NCI-H2081 (cell line): ENCODE results near the gene TTLL11.

Source experiments
- DNase-seq, 2 experiments: peaks; one replicate each; lab custom pipeline; 2025; lab: John Stamatoyannopoulos, UW

TTLL11 gene

GRCh38 chr9:121974421-121974820, 118.7 kb downstream of the TTLL11 start:
- no peak for DNase-seq

- no peak for DNase-seq
Observed at GRCh38 chr9:121972501-121972981, 120.6 kb downstream of the TTLL11 start.

GRCh38 chr9:121968056-121968455, 125.1 kb downstream of the TTLL11 start:
- DNase-seq, result no peak

GRCh38 chr9:121966706-121967105, 126.4 kb downstream of the TTLL11 start:
- no peak for DNase-seq

- DNase-seq, result no peak
Observed at GRCh38 chr9:121963528-121963995, 129.5 kb downstream of the TTLL11 start.

- DNase-seq, result no peak
Observed at GRCh38 chr9:121962421-121962820, 130.7 kb downstream of the TTLL11 start.

- DNase-seq, result no peak
Observed at GRCh38 chr9:121960665-121961064, 132.4 kb downstream of the TTLL11 start.

- peak in 1 of 2 experiments; percentile 48 for DNase-seq
Observed at GRCh38 chr9:121958530-121958929, 134.6 kb downstream of the TTLL11 start.

- no peak for DNase-seq
Observed at GRCh38 chr9:121956808-121957207, 136.3 kb downstream of the TTLL11 start.

GRCh38 chr9:121955649-121956048, 137.5 kb downstream of the TTLL11 start:
- no peak for DNase-seq

GRCh38 chr9:121954477-121955140, 138.5 kb downstream of the TTLL11 start:
- no peak for DNase-seq

- no peak for DNase-seq
Observed at GRCh38 chr9:121952611-121953010, 140.5 kb downstream of the TTLL11 start.

- no peak for DNase-seq
Observed at GRCh38 chr9:121950866-121951265, 142.2 kb downstream of the TTLL11 start.

GRCh38 chr9:121950441-121950840, 142.7 kb downstream of the TTLL11 start:
- no peak for DNase-seq

- no peak for DNase-seq
Observed at GRCh38 chr9:121949766-121950165, 143.3 kb downstream of the TTLL11 start.

- DNase-seq, result no peak
Observed at GRCh38 chr9:121949364-121949763, 143.7 kb downstream of the TTLL11 start.

- peak; percentile 40 to 76 for DNase-seq
Observed at GRCh38 chr9:121947775-121948174, 145.3 kb downstream of the TTLL11 start.

- DNase-seq, result no peak
Observed at GRCh38 chr9:121946465-121946864, 146.6 kb downstream of the TTLL11 start.

GRCh38 chr9:121945849-121946248, 147.3 kb downstream of the TTLL11 start:
- DNase-seq, result no peak

GRCh38 chr9:121945281-121945680, 147.8 kb downstream of the TTLL11 start:
- DNase-seq, result no peak

GRCh38 chr9:121944711-121945191, 148.4 kb downstream of the TTLL11 start:
- no peak for DNase-seq

- no peak for DNase-seq
Observed at GRCh38 chr9:121943463-121943862, 149.6 kb downstream of the TTLL11 start.

GRCh38 chr9:121942866-121943382, 150.2 kb downstream of the TTLL11 start:
- no peak for DNase-seq

- no peak for DNase-seq
Observed at GRCh38 chr9:121942313-121942712, 150.8 kb downstream of the TTLL11 start.
